GM12875 (cell line): ENCODE data around the gene NR2C1.

ENCODE experiments used
- H3K4me3 ChIP-seq: one replicate; pipeline ENCODE4 v1.5.1; 2011; ENCODE audit warnings: low read depth, low read length, control low read depth
- TF ChIP-seq, protein P1 (sequence below): IDR thresholded peaks from 2 replicates; pipeline ENCODE4 v1.5.1; 2011; ENCODE audit warnings: low read depth, mild to moderate bottlenecking, control low read depth, inconsistent platforms, low read length, moderate library complexity, borderline replicate concordance; ENCODE audit not compliant: insufficient read depth

NR2C1 gene

GRCh38 chr12:95004610-95005009 lies 68.8 kb downstream of the NR2C1 start:
- H3K4me3 ChIP-seq, result no peak overlapping the region
- TF ChIP-seq, protein P1, sequence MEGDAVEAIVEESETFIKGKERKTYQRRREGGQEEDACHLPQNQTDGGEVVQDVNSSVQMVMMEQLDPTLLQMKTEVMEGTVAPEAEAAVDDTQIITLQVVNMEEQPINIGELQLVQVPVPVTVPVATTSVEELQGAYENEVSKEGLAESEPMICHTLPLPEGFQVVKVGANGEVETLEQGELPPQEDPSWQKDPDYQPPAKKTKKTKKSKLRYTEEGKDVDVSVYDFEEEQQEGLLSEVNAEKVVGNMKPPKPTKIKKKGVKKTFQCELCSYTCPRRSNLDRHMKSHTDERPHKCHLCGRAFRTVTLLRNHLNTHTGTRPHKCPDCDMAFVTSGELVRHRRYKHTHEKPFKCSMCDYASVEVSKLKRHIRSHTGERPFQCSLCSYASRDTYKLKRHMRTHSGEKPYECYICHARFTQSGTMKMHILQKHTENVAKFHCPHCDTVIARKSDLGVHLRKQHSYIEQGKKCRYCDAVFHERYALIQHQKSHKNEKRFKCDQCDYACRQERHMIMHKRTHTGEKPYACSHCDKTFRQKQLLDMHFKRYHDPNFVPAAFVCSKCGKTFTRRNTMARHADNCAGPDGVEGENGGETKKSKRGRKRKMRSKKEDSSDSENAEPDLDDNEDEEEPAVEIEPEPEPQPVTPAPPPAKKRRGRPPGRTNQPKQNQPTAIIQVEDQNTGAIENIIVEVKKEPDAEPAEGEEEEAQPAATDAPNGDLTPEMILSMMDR, result no peak

GRCh38 chr12:95003921-95004272 lies 69.5 kb downstream of the NR2C1 start:
- H3K4me3 ChIP-seq, result peak overlapping the region; percentile 83
- TF ChIP-seq, protein P1, result no peak

GRCh38 chr12:95003213-95003920 lies 70.1 kb downstream of the NR2C1 start, which contains the start of gene NDUFA12:
TSS of gene NDUFA12 (minus strand) at chr12:95003697. CDS start at chr12:95003680, 17 bp downstream.
- H3K4me3 ChIP-seq, result peak within 1 kb of the TSS; percentile 83
- TF ChIP-seq, protein P1, result no peak

GRCh38 chr12:95002754-95003153 lies 70.7 kb downstream of the NR2C1 start:
- H3K4me3 ChIP-seq, result peak overlapping the region; percentile 83
- TF ChIP-seq, protein P1, result no peak

- TF ChIP-seq, protein P1, result no peak
- H3K4me3 ChIP-seq, result no peak overlapping the region
Observed at GRCh38 chr12:94998326-94998725, 75.1 kb downstream of the NR2C1 start.

GRCh38 chr12:94997726-94998125 lies 75.7 kb downstream of the NR2C1 start:
- no peak overlapping the region for H3K4me3 ChIP-seq
- TF ChIP-seq, protein P1, result no peak

- no peak overlapping the region for H3K4me3 ChIP-seq
- TF ChIP-seq, protein P1, result no peak
Observed at GRCh38 chr12:94997061-94997460, 76.4 kb downstream of the NR2C1 start.
